Measurements from ENCODE around the gene GPATCH3.
A peak's percentile ranks its signal among the peaks of the same experiment; 100 is the strongest.
"Not testable (repeated sequence)": the region's sequence is repeated elsewhere in the genome, so short reads cannot be mapped to it uniquely, and the experiment has no call there.

GPATCH3 gene, protein sequence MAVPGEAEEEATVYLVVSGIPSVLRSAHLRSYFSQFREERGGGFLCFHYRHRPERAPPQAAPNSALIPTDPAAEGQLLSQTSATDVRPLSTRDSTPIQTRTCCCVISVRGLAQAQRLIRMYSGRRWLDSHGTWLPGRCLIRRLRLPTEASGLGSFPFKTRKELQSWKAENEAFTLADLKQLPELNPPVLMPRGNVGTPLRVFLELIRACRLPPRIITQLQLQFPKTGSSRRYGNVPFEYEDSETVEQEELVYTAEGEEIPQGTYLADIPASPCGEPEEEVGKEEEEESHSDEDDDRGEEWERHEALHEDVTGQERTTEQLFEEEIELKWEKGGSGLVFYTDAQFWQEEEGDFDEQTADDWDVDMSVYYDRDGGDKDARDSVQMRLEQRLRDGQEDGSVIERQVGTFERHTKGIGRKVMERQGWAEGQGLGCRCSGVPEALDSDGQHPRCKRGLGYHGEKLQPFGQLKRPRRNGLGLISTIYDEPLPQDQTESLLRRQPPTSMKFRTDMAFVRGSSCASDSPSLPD

DNA sequence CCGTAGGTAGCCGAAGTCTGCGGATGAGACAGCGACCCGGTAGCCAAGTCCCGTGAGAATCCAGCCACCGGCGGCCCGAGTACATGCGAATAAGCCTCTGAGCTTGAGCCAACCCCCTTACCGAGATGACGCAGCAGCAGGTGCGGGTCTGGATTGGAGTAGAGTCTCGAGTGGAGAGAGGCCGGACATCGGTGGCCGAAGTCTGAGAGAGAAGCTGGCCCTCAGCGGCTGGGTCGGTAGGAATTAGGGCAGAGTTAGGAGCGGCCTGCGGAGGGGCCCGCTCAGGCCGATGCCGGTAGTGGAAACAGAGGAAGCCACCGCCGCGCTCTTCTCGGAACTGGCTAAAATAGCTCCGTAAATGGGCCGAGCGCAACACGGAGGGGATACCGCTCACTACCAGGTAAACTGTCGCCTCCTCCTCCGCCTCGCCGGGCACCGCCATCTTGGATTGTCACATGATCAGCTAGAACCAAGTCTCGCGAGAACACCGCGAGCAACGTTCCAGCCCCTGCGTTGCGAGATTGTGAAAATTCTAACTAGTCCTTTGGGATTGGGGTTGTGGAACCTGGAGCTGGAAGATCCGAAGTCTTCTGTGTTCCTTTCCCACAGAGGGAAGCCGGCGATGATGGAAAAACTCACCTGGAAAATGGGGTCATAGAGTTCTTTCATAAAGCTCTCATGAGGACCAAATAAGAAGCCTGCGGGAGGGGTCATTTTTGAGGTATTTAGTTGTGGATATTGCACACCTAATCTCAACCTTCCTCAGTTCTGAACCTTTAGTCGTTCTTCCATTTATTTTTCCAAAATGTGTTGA is at the start of gene GPATCH3:
Gene GPATCH3, minus strand, starts transcription at position 467 of the 814 bp plus-strand sequence. Its CDS starts 25 bp downstream, at position 442.
- peak within 1 kb of the TSS; percentile 98 for H3K4me3 ChIP-seq (ENCODE audit: low read depth, low read length)
- POLR2A ChIA-PET, result interaction anchor here (0.8 to 4.5 kb wide), 5 partner anchors 12 to 348 kb away, joined by 3 to 42 read pairs (median 5); partner anchors contain the start of genes GPN2 and TRNP1
- peak; percentile 42 for DNase-seq (ENCODE audit: low read depth, low spot score)
- TF ChIP-seq, protein P1, sequence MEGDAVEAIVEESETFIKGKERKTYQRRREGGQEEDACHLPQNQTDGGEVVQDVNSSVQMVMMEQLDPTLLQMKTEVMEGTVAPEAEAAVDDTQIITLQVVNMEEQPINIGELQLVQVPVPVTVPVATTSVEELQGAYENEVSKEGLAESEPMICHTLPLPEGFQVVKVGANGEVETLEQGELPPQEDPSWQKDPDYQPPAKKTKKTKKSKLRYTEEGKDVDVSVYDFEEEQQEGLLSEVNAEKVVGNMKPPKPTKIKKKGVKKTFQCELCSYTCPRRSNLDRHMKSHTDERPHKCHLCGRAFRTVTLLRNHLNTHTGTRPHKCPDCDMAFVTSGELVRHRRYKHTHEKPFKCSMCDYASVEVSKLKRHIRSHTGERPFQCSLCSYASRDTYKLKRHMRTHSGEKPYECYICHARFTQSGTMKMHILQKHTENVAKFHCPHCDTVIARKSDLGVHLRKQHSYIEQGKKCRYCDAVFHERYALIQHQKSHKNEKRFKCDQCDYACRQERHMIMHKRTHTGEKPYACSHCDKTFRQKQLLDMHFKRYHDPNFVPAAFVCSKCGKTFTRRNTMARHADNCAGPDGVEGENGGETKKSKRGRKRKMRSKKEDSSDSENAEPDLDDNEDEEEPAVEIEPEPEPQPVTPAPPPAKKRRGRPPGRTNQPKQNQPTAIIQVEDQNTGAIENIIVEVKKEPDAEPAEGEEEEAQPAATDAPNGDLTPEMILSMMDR (IDR thresholded peaks at IDR 0.05; ENCODE audit: insufficient read depth, low read length, missing control alignments), result no peak
- CTCF ChIA-PET, result interaction anchor here (0.8 to 5.4 kb wide), 4 partner anchors 10 to 98 kb away, joined by 3 to 32 read pairs (median 4); partner anchors contain the start of gene GPN2

DNA sequence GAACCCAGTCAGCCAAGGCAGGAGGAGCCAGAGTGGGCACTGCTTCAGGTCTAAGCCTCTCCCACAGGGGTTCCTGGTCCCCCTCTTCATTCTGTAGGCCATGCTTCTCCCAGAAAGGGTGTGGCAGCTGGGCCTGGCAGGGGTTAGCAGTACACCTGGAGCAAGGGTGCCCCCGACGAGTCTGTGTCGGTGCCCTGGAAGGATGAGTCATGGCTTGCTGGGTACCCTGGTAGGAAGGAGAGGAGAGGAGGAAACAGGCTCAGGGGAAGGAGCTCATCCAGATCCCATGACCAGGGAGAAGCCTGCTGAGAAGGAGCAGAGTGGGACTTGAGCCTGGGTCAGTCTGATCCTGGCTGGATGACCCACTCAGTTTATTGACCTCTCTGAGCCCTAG is 49.7 kb upstream of the GPATCH3 start:
- CTCF ChIA-PET, result interaction anchor here (2.7 kb wide), 1 partner anchor 17 kb away, joined by 7 read pairs; no protein-coding TSS in a partner anchor
- POLR2A ChIA-PET, result interaction anchor here (0.6 kb wide), 1 partner anchor 363 kb away, joined by 3 read pairs; no protein-coding TSS in a partner anchor
- no peak for DNase-seq (ENCODE audit: low read depth, low spot score)
- TF ChIP-seq, protein P1 (IDR thresholded peaks at IDR 0.05; ENCODE audit: insufficient read depth, low read length, missing control alignments), result no peak
- no peak overlapping the region for H3K4me3 ChIP-seq (ENCODE audit: low read depth, low read length)

DNA sequence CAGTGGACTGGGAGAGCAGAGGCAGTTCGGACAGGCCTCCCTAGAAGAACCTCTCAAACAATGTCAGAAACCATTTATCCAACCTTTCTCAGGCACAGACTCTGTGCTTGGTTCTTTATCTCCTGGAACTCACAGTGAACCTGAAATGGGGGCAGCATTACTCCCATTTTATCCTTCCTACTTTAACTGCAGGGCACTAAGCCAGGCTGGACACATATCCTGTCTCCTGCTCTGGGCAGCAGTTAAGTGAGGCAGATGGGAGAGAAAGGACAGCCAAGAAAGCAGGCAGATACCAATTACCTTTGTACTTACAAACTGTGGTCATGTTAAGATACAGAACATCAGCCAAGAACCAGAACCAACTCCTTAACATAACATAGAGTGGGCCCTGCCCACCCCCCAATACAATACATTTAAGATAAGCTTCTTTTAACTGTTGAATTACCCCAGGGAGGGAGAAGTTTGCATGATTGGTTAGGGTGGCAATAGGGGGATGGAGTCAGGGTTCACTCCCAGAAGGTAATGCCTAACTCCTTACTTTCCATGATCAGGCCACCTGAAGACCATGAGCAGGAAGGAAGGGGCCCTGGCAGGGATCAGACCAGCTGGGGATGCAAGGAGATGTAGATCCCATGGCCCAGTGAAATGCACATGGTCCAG is 49.1 kb upstream of the GPATCH3 start:
- no peak overlapping the region for H3K4me3 ChIP-seq (ENCODE audit: low read depth, low read length)
- DNase-seq (ENCODE audit: low read depth, low spot score), result no peak
- CTCF ChIA-PET, result interaction anchor here (2.7 kb wide), 1 partner anchor 18 kb away, joined by 7 read pairs; no protein-coding TSS in a partner anchor
- POLR2A ChIA-PET, result no interaction called here
- TF ChIP-seq, protein P1 (IDR thresholded peaks at IDR 0.05; ENCODE audit: insufficient read depth, low read length, missing control alignments), result no peak

DNA sequence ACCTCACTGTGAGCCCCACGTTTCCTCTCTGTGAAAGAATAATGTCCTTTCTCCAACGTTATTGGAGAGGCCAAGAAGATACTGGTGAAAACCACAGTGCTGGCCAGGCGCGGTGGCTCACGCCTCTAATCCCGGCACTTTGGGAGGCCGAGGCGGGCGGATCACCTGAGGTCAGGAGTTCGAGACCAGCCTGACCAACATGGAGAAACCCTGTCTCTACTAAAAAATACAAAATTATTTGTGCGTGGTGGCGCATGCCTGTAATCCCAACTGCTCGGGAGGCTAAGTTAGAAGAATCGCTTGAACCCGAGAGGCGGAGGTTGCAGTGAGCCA is 48.4 kb upstream of the GPATCH3 start:
- POLR2A ChIA-PET, result not testable (repeated sequence)
- CTCF ChIA-PET, result interaction anchor here (2.7 kb wide), 1 partner anchor 18 kb away, joined by 7 read pairs; no protein-coding TSS in a partner anchor

DNA sequence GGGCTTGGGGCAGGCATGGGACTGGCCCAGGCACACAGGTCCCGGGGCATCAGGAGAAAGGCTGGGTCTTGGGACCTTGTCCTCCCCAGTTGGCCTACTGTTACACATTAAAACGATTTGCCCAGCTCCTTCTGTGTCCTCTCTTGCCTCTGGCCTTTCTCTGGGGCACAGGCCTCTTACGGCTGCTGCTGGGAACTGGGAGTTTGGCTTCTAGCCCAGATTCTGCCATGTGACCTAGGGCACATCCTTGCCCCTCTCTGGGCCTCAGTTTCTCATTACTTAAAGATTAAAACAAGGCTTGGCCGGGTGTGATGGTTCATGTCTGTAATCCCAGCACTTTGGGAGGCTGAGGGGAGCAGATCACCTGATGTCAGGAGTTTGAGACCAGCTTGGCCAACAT is 46.0 kb upstream of the GPATCH3 start:
- no peak for DNase-seq (ENCODE audit: low read depth, low spot score)
- H3K4me3 ChIP-seq (ENCODE audit: low read depth, low read length), result no peak overlapping the region
- CTCF ChIA-PET, result interaction anchor here (1.4 kb wide), 1 partner anchor 21 kb away, joined by 8 read pairs; no protein-coding TSS in a partner anchor
- TF ChIP-seq, protein P1 (IDR thresholded peaks at IDR 0.05; ENCODE audit: insufficient read depth, low read length, missing control alignments), result no peak
- POLR2A ChIA-PET, result no interaction called here

More for the DNA sequence above, 48.4 kb upstream of the GPATCH3 start:
- not testable (repeated sequence) for H3K4me3 ChIP-seq (ENCODE audit: low read depth, low read length); DNase-seq (ENCODE audit: low read depth, low spot score)

DNA sequence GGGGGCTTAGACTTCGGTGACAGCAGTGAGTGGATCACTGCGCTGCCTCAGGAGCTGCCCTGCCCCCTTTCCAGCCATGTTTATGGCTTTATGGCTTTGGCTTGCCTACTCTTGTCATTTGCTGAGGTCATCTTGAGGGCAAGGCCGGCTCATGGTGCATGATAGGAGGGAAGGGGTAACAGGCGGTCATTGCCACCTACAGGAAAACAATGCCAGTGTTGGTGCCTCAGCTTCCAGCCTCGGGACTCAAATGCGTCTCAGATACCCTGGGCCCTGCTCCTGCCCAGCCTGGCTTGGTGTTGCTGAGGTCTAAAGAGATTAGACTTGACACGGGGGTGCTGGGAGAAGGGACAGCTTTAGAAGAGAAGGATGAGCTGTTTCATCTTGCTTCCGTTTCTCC is 45.5 kb upstream of the GPATCH3 start:
- CTCF ChIA-PET, result interaction anchor here (1.4 kb wide), 1 partner anchor 21 kb away, joined by 8 read pairs; no protein-coding TSS in a partner anchor
- H3K4me3 ChIP-seq (ENCODE audit: low read depth, low read length), result no peak overlapping the region
- POLR2A ChIA-PET, result no interaction called here
- TF ChIP-seq, protein P1 (IDR thresholded peaks at IDR 0.05; ENCODE audit: insufficient read depth, low read length, missing control alignments), result no peak
- no peak for DNase-seq (ENCODE audit: low read depth, low spot score)
